Measurements from ENCODE around the gene TIAL1. TPM values are rescaled to one million over a fixed set of nuclear protein-coding genes. Genes with fewer than 3 reads are reported as not detected.
A peak's percentile ranks its signal among the peaks of the same experiment; 100 is the strongest.

The TIAL1 gene
- polyA plus RNA-seq, 3 donors, result 6.7 to 118 (median 7.2) TPM

DNA sequence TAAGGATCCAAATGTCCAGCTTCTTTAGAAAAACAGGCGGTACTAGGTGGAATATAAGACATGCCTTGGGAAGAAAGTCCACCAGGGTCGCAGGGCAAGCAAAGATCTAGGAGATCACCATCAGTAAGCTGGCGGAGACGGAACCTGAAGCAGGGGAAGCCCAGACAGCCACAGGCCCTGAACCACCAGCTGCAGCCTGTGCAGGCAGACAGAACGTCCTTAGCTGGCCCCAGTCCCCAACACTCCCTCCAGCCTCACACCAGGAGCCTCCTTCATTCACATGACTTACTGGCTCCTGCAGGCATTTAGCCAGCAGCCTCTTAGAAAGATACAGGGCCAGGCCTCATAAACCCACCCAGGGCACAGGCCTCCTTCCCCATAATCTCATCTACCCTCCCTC is 71.6 kb downstream of the TIAL1 start:
- 100% methylated on average over 5 of the region's 5 CpGs for whole genome bisulfite sequencing (ENCODE audit: insufficient coverage)
- Mint-ChIP-seq H3K36me3 (peaks cover 65 to 86% of the 10 kb centered on the region in 2 donors), H3K27ac (peak overlapping the region in 1 of 7 donors; percentile 42), H3K4me1 (no peaks in the 10 kb centered on the region), H3K27me3 (ENCODE audit: low read depth in 3 of 3) (peaks cover 0 to 2% (median 2%) of the 10 kb centered on the region in 3 donors), H3K4me3 (no peak overlapping the region), H3K9me3 (no peaks in the 10 kb centered on the region)
- H3K36me3 ChIP-seq (replicated peaks in 1 of 2; ENCODE audit: control insufficient read depth in 1 of 2, insufficient read depth in 2 of 2, low read length in 2 of 2), result peaks cover 33 to 76% of the 10 kb centered on the region in 2 donors
- H3K27ac ChIP-seq (ENCODE audit: low read depth in 1 of 2, low read length in 2 of 2), result no peak overlapping the region
- peaks cover 14% of the 10 kb centered on the region for H3K79me2 ChIP-seq (ENCODE audit: insufficient read depth, low read length)
- H2AFZ ChIP-seq (ENCODE audit: insufficient read depth, low read depth, low read length, poor library complexity, severe bottlenecking), result no peak overlapping the region
- no peaks in the 10 kb centered on the region for H3K4me1 ChIP-seq (ENCODE audit: control insufficient read depth in 1 of 2, insufficient read depth in 2 of 2, low read length in 2 of 2)
- intact Hi-C loops (cut with micrococcal nuclease), result no loop called here
- no peak for DNase-seq
- TF ChIP-seq, protein P1, sequence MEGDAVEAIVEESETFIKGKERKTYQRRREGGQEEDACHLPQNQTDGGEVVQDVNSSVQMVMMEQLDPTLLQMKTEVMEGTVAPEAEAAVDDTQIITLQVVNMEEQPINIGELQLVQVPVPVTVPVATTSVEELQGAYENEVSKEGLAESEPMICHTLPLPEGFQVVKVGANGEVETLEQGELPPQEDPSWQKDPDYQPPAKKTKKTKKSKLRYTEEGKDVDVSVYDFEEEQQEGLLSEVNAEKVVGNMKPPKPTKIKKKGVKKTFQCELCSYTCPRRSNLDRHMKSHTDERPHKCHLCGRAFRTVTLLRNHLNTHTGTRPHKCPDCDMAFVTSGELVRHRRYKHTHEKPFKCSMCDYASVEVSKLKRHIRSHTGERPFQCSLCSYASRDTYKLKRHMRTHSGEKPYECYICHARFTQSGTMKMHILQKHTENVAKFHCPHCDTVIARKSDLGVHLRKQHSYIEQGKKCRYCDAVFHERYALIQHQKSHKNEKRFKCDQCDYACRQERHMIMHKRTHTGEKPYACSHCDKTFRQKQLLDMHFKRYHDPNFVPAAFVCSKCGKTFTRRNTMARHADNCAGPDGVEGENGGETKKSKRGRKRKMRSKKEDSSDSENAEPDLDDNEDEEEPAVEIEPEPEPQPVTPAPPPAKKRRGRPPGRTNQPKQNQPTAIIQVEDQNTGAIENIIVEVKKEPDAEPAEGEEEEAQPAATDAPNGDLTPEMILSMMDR (IDR thresholded peaks at IDR 0.05), result no peak
- H3K4me3 ChIP-seq (replicated peaks in 1 of 3; ENCODE audit: low read depth in 2 of 3, low read length in 3 of 3), result no peak overlapping the region
- no peaks in the 10 kb centered on the region for H3K27me3 ChIP-seq (ENCODE audit: control insufficient read depth in 2 of 2, insufficient read depth in 2 of 2, low read length in 2 of 2)
- no peak overlapping the region for H3K9ac ChIP-seq (ENCODE audit: insufficient read depth, low read length, poor library complexity, severe bottlenecking)
- H3K9me3 ChIP-seq (replicated peaks in 1 of 2; ENCODE audit: control insufficient read depth in 1 of 2, insufficient read depth in 1 of 2, low read length in 2 of 2), result no peaks in the 10 kb centered on the region
- no peak overlapping the region for H3K4me2 ChIP-seq (replicated peaks; ENCODE audit: extremely low read depth, low read length, poor library complexity, severe bottlenecking)
- peaks cover 59% of the 10 kb centered on the region for H4K20me1 ChIP-seq (ENCODE audit: insufficient read depth, low read length)

DNA sequence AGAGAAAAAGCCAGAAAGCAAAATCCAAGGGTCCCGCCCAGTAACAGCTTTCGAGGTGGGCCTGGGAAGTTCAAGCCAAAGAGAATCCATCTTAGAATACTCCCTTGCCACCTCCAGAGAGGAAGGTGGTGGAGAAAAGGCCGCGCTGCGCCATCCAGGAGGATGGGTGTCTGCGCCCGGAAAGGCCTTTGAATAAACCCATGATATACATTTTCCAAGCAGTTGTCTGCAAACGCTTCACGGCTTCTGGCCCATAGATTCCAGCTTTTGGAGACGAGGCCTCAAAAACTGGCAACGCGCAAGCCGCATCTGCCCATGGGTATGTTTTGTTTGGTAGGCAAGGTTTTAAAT is 72.1 kb downstream of the TIAL1 start:
- WGBS (ENCODE audit: insufficient coverage), result 100% methylated on average over 1 of the region's 13 CpGs
- H3K4me2 ChIP-seq (replicated peaks; ENCODE audit: extremely low read depth, low read length, poor library complexity, severe bottlenecking), result no peak overlapping the region
- intact Hi-C loops (cut with micrococcal nuclease), result no loop called here
- H3K27ac ChIP-seq (ENCODE audit: low read depth in 1 of 2, low read length in 2 of 2), result no peak overlapping the region
- peaks cover 0 to 2% (median 2%) of the 10 kb centered on the region in 3 donors for H3K27me3 Mint-ChIP-seq (ENCODE audit: low read depth in 3 of 3)
- no peaks in the 10 kb centered on the region for H3K9me3 Mint-ChIP-seq
- no peaks in the 10 kb centered on the region for H3K9me3 ChIP-seq (replicated peaks in 1 of 2; ENCODE audit: control insufficient read depth in 1 of 2, insufficient read depth in 1 of 2, low read length in 2 of 2)
- no peak overlapping the region for H3K27ac Mint-ChIP-seq
- H3K36me3 ChIP-seq (replicated peaks in 1 of 2; ENCODE audit: control insufficient read depth in 1 of 2, insufficient read depth in 2 of 2, low read length in 2 of 2), result peaks cover 36 to 81% of the 10 kb centered on the region in 2 donors
- no peak for DNase-seq
- no peaks in the 10 kb centered on the region for H3K4me1 Mint-ChIP-seq
- H3K36me3 Mint-ChIP-seq, result peaks cover 67 to 90% of the 10 kb centered on the region in 2 donors
- H3K4me1 ChIP-seq (ENCODE audit: control insufficient read depth in 1 of 2, insufficient read depth in 2 of 2, low read length in 2 of 2), result no peaks in the 10 kb centered on the region
- peaks cover 55% of the 10 kb centered on the region for H4K20me1 ChIP-seq (ENCODE audit: insufficient read depth, low read length)
- no peak overlapping the region for H3K9ac ChIP-seq (ENCODE audit: insufficient read depth, low read length, poor library complexity, severe bottlenecking)
- no peak overlapping the region for H3K4me3 Mint-ChIP-seq
- H3K79me2 ChIP-seq (ENCODE audit: insufficient read depth, low read length), result peaks cover 12% of the 10 kb centered on the region
- no peak overlapping the region for H2AFZ ChIP-seq (ENCODE audit: insufficient read depth, low read depth, low read length, poor library complexity, severe bottlenecking)
- H3K27me3 ChIP-seq (ENCODE audit: control insufficient read depth in 2 of 2, insufficient read depth in 2 of 2, low read length in 2 of 2), result no peaks in the 10 kb centered on the region
- H3K4me3 ChIP-seq (replicated peaks in 1 of 3; ENCODE audit: low read depth in 2 of 3, low read length in 3 of 3), result no peak overlapping the region
- TF ChIP-seq, protein P1 (IDR thresholded peaks at IDR 0.05), result no peak

Measured in CD14-positive monocyte (primary cell).